Prostate gland (tissue), 2 donors: Measurements from ENCODE around the gene FUT3. TPM values are rescaled to one million over a fixed set of nuclear protein-coding genes. Genes with fewer than 3 reads are reported as not detected.

Experiments
- DNase-seq: peaks from one replicate; pipeline ENCODE4 v3.0.0-alpha.2; 2019; ENCODE audit warnings: low spot score
- H3K27ac ChIP-seq, 2 donors: fragments of 200-600 bp; sonication (generic); 2 replicates each; pipeline ENCODE4 v1.5.1; 2017 to 2019
- H3K27me3 ChIP-seq: fragments of 200-600 bp; sonication (generic); replicated peaks from 2 replicates; pipeline ENCODE4 v1.5.1; 2019; ENCODE audit not compliant: insufficient read depth
- H3K36me3 ChIP-seq, 2 donors: fragments of 200-600 bp; sonication (generic); 1 replicate in 1 of 2; 2 replicates in 1 of 2; pipeline versions ENCODE4 v1.5.1 to v1.8.1; 2017 to 2019
- H3K4me1 ChIP-seq: fragments of 200-600 bp; sonication (generic); replicated peaks from 2 replicates; pipeline ENCODE4 v1.5.1; 2019
- H3K4me3 ChIP-seq, 2 donors: fragments of 200-600 bp; sonication (generic); 2 replicates each; pipeline ENCODE4 v1.5.1; 2017 to 2019
- H3K9me3 ChIP-seq: fragments of 200-600 bp; sonication (generic); 2 replicates; pipeline ENCODE4 v1.5.1; 2017
- POLR2A ChIP-seq: fragments of 450-650 bp; IDR thresholded peaks from one replicate; pipeline ENCODE4 v1.6.1; 2016; ENCODE audit warnings: antibody characterized with exemption, mild to moderate bottlenecking
- POLR2AphosphoS5 ChIP-seq: sonication (generic); formaldehyde crosslinking; IDR thresholded peaks from one replicate; pipeline ENCODE4 v1.6.1; 2017; ENCODE audit warnings: antibody characterized with exemption
- WGBS: methylation state at CpG from one replicate; pipeline ENCODE4 v1.1.5; 2018; 5-methylcytosine and 5-hydroxymethylcytosine counted together
- intact Hi-C: fragments of 100-400 bp; cut with DNase I; formaldehyde crosslinking; loops from one replicate; pipeline ENCODE4 v1.14.2; 2022
- total RNA-seq, 2 donors: library from RNA; depleted of rRNA; stranded (reverse); fragments of >200 nt; gene quantifications; one replicate each; pipeline ENCODE4 v1.1.0, GENCODE V29; 2016
- TF ChIP-seq, protein P1 (sequence below), 4 experiments: fragments of 200-600 bp in 2 of 4; fragments of 450-650 bp in 2 of 4; sonication (generic) in 2 of 4; IDR thresholded peaks; 1 replicate in 3 of 4; 2 replicates in 1 of 4; pipeline ENCODE4 v1.5.1; 2016 to 2019; ENCODE audit warnings: antibody characterized with exemption in 4 of 4, mild to moderate bottlenecking in 2 of 4, moderate library complexity in 2 of 4

The FUT3 gene
- total RNA-seq, 2 donors from 2014 or later: 1.4 to 2.1 TPM

DNA sequence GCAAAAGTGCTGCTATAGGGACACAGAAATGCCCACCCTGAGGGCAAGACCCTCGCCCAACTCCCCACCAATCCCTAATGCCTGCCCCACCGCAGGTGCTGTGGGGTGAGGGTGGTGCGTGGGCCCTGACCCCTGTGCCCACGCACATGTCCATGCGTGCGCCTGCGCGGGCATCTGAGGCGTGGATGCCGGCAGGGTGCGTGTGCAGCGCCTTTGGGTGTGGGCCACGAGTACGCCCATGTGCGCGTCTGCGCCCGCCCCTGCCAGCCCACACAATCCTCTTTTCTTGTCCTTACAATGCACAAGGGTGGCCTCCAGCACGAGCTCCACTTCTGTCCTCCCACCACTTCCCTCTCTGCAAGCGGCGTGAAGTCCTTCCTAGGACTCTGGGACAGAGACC is 26.1 kb downstream of the FUT3 start:
- Histone ChIP-seq H3K4me3 (no peak overlapping the region), H3K27ac (no peak overlapping the region), H3K4me1 (no peaks in the 10 kb centered on the region), H3K27me3 (no peaks in the 10 kb centered on the region), H3K36me3 (no peaks in the 10 kb centered on the region), H3K9me3 (no peaks in the 10 kb centered on the region)
- 77% methylated on average over 21 of the region's 21 CpGs for WGBS
- intact Hi-C loops: no loop called here
- TF ChIP-seq, protein P1, sequence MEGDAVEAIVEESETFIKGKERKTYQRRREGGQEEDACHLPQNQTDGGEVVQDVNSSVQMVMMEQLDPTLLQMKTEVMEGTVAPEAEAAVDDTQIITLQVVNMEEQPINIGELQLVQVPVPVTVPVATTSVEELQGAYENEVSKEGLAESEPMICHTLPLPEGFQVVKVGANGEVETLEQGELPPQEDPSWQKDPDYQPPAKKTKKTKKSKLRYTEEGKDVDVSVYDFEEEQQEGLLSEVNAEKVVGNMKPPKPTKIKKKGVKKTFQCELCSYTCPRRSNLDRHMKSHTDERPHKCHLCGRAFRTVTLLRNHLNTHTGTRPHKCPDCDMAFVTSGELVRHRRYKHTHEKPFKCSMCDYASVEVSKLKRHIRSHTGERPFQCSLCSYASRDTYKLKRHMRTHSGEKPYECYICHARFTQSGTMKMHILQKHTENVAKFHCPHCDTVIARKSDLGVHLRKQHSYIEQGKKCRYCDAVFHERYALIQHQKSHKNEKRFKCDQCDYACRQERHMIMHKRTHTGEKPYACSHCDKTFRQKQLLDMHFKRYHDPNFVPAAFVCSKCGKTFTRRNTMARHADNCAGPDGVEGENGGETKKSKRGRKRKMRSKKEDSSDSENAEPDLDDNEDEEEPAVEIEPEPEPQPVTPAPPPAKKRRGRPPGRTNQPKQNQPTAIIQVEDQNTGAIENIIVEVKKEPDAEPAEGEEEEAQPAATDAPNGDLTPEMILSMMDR (IDR thresholded peaks at IDR 0.05): no peak
- no peak for TF ChIP-seq POLR2AphosphoS5
- no peak for TF ChIP-seq POLR2A
- no peak for DNase-seq

DNA sequence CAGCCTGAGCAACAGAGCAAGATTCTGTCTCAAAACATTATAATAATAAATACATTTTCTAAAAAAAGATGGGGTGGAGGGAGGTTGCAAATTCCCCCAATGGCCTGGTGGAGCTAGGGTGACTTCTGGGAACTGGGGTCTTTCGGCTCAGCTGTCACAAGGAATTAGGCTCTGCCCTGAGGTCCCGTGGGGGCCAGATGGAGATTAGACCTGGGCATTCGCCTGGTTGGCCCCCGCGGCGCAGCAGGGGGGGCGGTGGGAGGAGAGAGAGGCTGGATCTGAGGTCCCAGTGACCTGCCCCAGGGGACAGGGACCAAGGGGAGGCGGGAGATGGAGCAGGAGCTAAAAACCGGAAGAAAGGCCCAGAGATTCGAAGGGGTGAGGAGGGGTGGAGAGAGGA is 26.5 kb downstream of the FUT3 start:
- 92% methylated on average over 10 of the region's 10 CpGs for WGBS
- no peaks in the 10 kb centered on the region for H3K4me1 ChIP-seq
- H3K27me3 ChIP-seq: no peaks in the 10 kb centered on the region
- H3K4me3 ChIP-seq: no peak overlapping the region
- TF ChIP-seq POLR2AphosphoS5: no peak
- TF ChIP-seq, protein P1 (IDR thresholded peaks at IDR 0.05): no peak
- TF ChIP-seq POLR2A: no peak
- H3K36me3 ChIP-seq: no peaks in the 10 kb centered on the region
- H3K27ac ChIP-seq: no peak overlapping the region
- intact Hi-C loops: no loop called here
- no peak for DNase-seq
- no peaks in the 10 kb centered on the region for H3K9me3 ChIP-seq

DNA sequence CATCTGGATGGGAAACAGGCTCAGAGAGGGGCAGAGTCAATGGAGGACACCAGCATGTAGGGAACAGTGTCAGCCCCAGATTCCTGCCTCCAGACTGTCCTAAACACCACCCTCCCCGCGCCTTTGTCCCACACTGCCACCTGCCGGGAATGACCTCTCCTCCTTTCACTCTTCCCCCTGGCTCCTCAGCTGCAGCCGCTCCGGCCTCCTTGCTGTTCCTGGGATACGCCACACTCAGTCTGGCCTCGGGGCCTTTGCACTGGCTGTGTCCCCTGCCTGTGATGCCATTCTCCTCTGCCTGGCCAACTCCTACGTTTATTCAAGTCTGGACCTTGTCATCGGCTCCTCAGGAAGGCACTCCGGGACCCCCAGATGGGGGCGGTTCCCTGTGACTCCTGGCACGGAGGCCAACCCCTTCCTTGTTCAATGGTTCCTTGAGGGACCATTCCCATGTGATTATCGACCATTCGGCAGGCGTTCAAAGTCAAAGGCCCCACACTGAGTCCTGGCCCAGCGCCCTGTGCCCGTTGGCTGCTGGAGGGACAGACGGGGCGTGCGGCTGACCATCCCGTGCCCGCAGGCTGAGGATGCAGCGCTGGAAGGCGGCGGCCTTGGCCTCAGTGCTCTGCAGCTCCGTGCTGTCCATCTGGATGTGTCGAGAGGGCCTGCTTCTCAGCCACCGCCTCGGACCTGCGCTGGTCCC is 27.5 kb downstream of the FUT3 start:
- intact Hi-C loops: no loop called here
- no peak for TF ChIP-seq POLR2AphosphoS5
- TF ChIP-seq, protein P1 (IDR thresholded peaks at IDR 0.05): no peak
- no peak for TF ChIP-seq POLR2A
- no peaks in the 10 kb centered on the region for H3K27me3 ChIP-seq
- DNase-seq: no peak
- H3K36me3 ChIP-seq: no peaks in the 10 kb centered on the region
- no peak overlapping the region for H3K4me3 ChIP-seq
- no peaks in the 10 kb centered on the region for H3K4me1 ChIP-seq
- H3K27ac ChIP-seq: no peak overlapping the region
- no peaks in the 10 kb centered on the region for H3K9me3 ChIP-seq
- WGBS: 83% methylated on average over 30 of the region's 30 CpGs

DNA sequence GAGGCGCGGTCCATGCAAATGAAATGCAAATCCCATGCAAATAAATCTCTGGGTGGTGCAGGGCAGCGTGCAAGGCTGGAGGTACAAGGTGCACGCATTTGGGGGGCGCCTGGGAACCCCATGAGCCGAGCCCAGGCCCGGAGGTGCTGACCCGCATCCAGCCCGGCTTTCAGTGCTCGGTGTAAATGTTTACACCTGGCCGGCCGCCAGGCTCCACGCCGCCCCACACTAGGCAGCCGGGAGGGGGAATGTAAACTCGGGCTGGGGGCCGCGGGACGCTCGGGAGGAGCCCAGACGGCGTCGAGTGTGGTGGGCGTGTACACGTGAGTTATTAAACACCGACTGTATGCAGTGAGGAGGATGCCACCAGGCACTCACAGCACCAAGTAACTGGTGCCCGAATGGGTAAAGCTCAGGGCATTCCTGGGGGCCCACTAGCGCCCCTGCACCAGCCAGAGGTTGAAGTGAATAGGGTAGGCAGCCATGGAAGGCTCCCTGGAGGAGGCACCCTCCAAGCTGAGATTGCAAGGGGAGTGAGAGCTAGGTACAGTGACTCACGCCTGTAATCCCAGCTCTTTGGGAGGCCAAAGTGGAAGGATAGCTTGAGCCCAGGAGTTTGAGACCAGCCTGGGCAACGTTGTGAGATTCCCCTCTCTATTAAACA is 28.9 kb downstream of the FUT3 start:
- intact Hi-C loops: no loop called here
- Histone ChIP-seq H3K4me1 (no peaks in the 10 kb centered on the region), H3K9me3 (no peaks in the 10 kb centered on the region), H3K27me3 (no peaks in the 10 kb centered on the region), H3K4me3 (no peak overlapping the region), H3K36me3 (no peaks in the 10 kb centered on the region), H3K27ac (no peak overlapping the region)
- DNase-seq: no peak
- WGBS: 29% methylated on average over 30 of the region's 30 CpGs
- TF ChIP-seq POLR2AphosphoS5 (no peak), POLR2A (no peak)
- TF ChIP-seq, protein P1 (IDR thresholded peaks at IDR 0.05): no peak
